Cardiac fibroblast (primary cell): ENCODE data around the gene CRYBG1.
A peak's percentile ranks its signal among the peaks of the same experiment; 100 is the strongest.

Source experiments
- DNase-seq, 2 donors: peaks; one replicate each; pipeline versions ENCODE4 v3.0.0 to v3.0.0-alpha.2; 2010; ENCODE audit warnings: low read depth in 2 of 2
- H3K4me3 ChIP-seq, 2 donors: replicated peaks in 1 of 2; 1 replicate in 1 of 2; 2 replicates in 1 of 2; pipeline ENCODE4 v1.5.1; 2011; ENCODE audit warnings: low read depth in 2 of 2, low read length in 2 of 2, mild to moderate bottlenecking in 2 of 2, moderate library complexity in 1 of 2
- CTCF ChIP-seq: IDR thresholded peaks from one replicate; pipeline ENCODE4 v1.5.1; 2011; ENCODE audit warnings: low read depth, mild to moderate bottlenecking, low read length, inconsistent platforms

Gene CRYBG1

DNA sequence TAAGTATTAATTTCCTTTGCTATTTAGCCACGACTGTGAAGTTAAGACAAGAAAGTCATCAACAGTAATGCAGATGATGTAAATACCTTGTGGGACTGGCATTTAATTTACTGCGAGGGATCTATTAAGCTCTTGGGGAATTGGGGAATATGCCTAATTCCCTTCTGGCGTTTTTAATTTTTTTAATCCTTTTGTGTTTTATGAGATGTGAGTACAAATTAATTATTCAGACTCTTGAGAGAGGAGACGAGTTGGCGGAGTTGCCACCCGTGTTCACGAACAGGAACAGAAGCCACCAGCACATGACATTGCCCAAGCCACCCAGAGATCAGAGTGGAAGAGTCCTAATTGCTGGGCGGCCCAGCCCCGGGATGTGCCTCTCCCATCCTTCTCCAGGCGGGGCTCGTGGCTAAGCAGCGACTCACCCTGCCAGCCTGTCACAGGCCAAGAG, 533 bp upstream of the CRYBG1 start:
- no peak for DNase-seq
- TF ChIP-seq CTCF, result no peak
- peak overlapping the region; percentile 5 to 48 for H3K4me3 ChIP-seq

- DNase-seq, result no peak
- H3K4me3 ChIP-seq, result peak overlapping the region; percentile 32 to 48
- no peak for TF ChIP-seq CTCF
Observed at GRCh38 chr6:106360989-106361430, 493 bp downstream of the CRYBG1 start.

- no peak overlapping the region for H3K4me3 ChIP-seq
- TF ChIP-seq CTCF, result no peak
- DNase-seq, result no peak
Observed at GRCh38 chr6:106363401-106364138, 3.1 kb downstream of the CRYBG1 start.

GRCh38 chr6:106369739-106370138, 9.2 kb downstream of the CRYBG1 start:
- no peak for DNase-seq
- TF ChIP-seq CTCF, result no peak
- no peak overlapping the region for H3K4me3 ChIP-seq

DNA sequence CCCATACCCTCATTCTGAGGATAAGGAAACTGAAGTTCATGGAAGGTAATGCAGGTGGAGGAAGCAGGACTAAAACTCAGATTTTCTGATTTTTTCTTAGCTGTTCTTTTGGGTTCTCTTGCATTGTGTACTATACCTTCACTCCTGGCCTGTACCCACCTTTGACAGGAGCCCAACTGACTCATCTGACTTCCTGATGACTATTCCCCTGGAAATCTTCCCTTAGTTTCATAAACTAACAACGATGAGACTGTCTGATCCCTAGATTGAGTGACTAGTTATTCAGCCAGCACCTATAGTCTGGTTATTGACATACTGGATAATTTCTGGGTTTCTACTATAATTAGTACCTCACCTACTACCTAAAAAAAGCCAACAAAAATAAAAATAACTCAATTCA, 10.1 kb downstream of the CRYBG1 start:
- no peak for DNase-seq
- H3K4me3 ChIP-seq, result no peak overlapping the region

GRCh38 chr6:106372838-106373501, 12.5 kb downstream of the CRYBG1 start:
- no peak overlapping the region for H3K4me3 ChIP-seq
- no peak for DNase-seq
- no peak for TF ChIP-seq CTCF

More for the DNA sequence above, 10.1 kb downstream of the CRYBG1 start:
- TF ChIP-seq CTCF, result no peak
